ENCODE results near the gene FAM186B. TPM values are rescaled to one million over a fixed set of nuclear protein-coding genes. Genes with fewer than 3 reads are reported as not detected.

Gene FAM186B
- total RNA-seq, 1 experiment from 2014 or later: 0.42 TPM

DNA sequence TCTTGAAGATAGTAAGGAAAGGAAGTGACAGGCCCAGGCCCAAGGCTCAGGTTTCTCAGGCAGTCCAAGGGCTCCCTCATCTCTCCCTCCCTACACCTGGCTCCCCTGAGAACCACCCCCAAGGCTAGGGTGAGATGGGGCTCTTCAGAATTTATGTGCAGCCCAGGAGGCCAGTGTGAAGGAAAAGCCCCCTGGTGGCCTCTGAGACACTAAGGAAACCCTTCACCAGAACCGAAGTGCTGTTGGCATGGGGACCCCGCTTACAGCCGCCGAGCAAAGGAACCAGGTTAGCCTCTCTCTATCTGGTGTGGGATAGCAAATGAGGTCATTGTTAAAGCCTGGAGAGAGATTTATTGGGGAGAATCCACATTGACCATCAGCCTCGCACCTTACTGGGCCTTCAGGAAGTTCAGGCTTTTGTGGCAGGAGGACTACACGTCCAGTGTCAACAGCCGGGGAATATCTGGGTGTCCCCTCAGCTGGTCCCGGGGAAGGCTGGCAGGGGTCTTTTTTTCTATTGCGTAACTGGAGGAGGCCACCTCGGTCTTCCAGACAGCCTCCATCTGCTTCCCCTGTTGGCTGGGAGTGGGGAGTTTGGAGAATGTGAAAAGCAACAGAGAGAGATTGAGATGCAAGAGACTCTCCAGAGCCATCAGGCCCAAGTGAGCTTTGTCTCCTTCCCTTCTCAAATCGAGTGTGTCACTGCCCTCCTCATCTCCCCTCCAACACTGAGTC lies 18.1 kb downstream of the FAM186B start:
- H3K9me2 ChIP-seq (ENCODE audit: insufficient read depth): no peaks in the 10 kb centered on the region
- DNase-seq (ENCODE audit: low read depth, low spot score) (no peak), ATAC-seq (no peak; the same call in 1 of the 2 replicates)
- H3K4me1 ChIP-seq (ENCODE audit: control insufficient read depth in 1 of 2, insufficient read depth in 2 of 2, low read length in 2 of 2): no peaks in the 10 kb centered on the region
- TF ChIP-seq, protein P1, sequence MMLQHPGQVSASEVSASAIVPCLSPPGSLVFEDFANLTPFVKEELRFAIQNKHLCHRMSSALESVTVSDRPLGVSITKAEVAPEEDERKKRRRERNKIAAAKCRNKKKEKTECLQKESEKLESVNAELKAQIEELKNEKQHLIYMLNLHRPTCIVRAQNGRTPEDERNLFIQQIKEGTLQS (IDR thresholded peaks at IDR 0.05): no peak
- TF ChIP-seq CEBPB (IDR thresholded peaks at IDR 0.05; ENCODE audit: low read depth): no peak
- TF ChIP-seq, protein P2, sequence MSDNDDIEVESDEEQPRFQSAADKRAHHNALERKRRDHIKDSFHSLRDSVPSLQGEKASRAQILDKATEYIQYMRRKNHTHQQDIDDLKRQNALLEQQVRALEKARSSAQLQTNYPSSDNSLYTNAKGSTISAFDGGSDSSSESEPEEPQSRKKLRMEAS (IDR thresholded peaks at IDR 0.05): no peak
- no peak for TF ChIP-seq YY1 (IDR thresholded peaks at IDR 0.05; ENCODE audit: extremely low read depth, insufficient replicate concordance, low read depth, low read length)
- no peak for TF ChIP-seq FOSL1 (IDR thresholded peaks at IDR 0.05; ENCODE audit: low read depth)
- TF ChIP-seq, protein P3, sequence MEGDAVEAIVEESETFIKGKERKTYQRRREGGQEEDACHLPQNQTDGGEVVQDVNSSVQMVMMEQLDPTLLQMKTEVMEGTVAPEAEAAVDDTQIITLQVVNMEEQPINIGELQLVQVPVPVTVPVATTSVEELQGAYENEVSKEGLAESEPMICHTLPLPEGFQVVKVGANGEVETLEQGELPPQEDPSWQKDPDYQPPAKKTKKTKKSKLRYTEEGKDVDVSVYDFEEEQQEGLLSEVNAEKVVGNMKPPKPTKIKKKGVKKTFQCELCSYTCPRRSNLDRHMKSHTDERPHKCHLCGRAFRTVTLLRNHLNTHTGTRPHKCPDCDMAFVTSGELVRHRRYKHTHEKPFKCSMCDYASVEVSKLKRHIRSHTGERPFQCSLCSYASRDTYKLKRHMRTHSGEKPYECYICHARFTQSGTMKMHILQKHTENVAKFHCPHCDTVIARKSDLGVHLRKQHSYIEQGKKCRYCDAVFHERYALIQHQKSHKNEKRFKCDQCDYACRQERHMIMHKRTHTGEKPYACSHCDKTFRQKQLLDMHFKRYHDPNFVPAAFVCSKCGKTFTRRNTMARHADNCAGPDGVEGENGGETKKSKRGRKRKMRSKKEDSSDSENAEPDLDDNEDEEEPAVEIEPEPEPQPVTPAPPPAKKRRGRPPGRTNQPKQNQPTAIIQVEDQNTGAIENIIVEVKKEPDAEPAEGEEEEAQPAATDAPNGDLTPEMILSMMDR (IDR thresholded peaks at IDR 0.05 in 2 of 3, conservative IDR thresholded peaks at IDR 0.05 in 1 of 3; ENCODE audit: borderline replicate concordance in 1 of 3, insufficient read depth in 1 of 3, low read depth in 2 of 3, low read length in 2 of 3): peak in 1 of 3 experiments; percentile 8; a peak in 1 of 6 replicates
- no peak for TF ChIP-seq RAD21 (IDR thresholded peaks at IDR 0.05; ENCODE audit: low read depth)
- no peak for TF ChIP-seq POLR2A (IDR thresholded peaks at IDR 0.05; ENCODE audit: borderline replicate concordance, extremely low read depth, insufficient read depth, insufficient read length)
- TF ChIP-seq CBX3 (IDR thresholded peaks at IDR 0.05; ENCODE audit: low read depth): no peak
- ChIA-PET POLR2A (no interaction called here), CTCF (no interaction called here), RAD21 (ENCODE audit: low non-redundant PET in 1 of 2, low total read pairs in 2 of 2, uncharacterized antibody in 2 of 2, unreplicated experiment in 2 of 2) (no interaction called here)
- H3K9me3 ChIP-seq (ENCODE audit: control insufficient read depth in 1 of 2, insufficient read depth in 1 of 2, low read depth in 1 of 2, low read length in 2 of 2): no peaks in the 10 kb centered on the region
- no peak overlapping the region for H3K4me3 ChIP-seq (replicated peaks in 1 of 2; ENCODE audit: low read depth in 1 of 2, low read length in 2 of 2)
- H3K79me2 ChIP-seq (ENCODE audit: insufficient read depth, low read length): no peaks in the 10 kb centered on the region
- no peak overlapping the region for H3K27ac ChIP-seq (ENCODE audit: low read depth, low read length)
- intact Hi-C loops (cut with micrococcal nuclease): no loop called here
- no TSS peak for BruUV-seq (replicated peaks)
- H2AFZ ChIP-seq (ENCODE audit: low read depth, low read length, poor library complexity, severe bottlenecking): no peak overlapping the region
- no peaks in the 10 kb centered on the region for H3K27me3 ChIP-seq (ENCODE audit: insufficient read depth, low read length)
- H3K36me3 ChIP-seq (ENCODE audit: control insufficient read depth in 1 of 2, insufficient read depth in 2 of 2, low read length in 2 of 2): peaks cover 0 to 2% of the 10 kb centered on the region in 2 experiments; a peak in 1 of 4 replicates
- no peak overlapping the region for H3K9ac ChIP-seq (ENCODE audit: low read length)
- no peak overlapping the region for H3K4me2 ChIP-seq (ENCODE audit: low read length)
- H4K20me1 ChIP-seq (ENCODE audit: insufficient read depth): no peaks in the 10 kb centered on the region
